ENCODE data around the gene PARP15.

- TF ChIP-seq MAFK (IDR thresholded peaks at IDR 0.05; ENCODE audit: low read depth, low read length) (no peak), POLR2A (IDR thresholded peaks at IDR 0.05; ENCODE audit: low read depth, low read length) (no peak), RCOR1 (IDR thresholded peaks at IDR 0.05; ENCODE audit: insufficient replicate concordance, low read length) (no peak), BHLHE40 (IDR thresholded peaks at IDR 0.05; ENCODE audit: low read depth, low read length) (no peak), RAD21 (IDR thresholded peaks at IDR 0.05; ENCODE audit: low read length) (no peak), MAZ (IDR thresholded peaks at IDR 0.05; ENCODE audit: borderline replicate concordance, low read depth, low read length) (no peak), CEBPB (IDR thresholded peaks at IDR 0.05; ENCODE audit: low read depth, low read length) (no peak), RFX5 (IDR thresholded peaks at IDR 0.05; ENCODE audit: low read depth, low read length) (no peak), NFE2L2 (IDR thresholded peaks at IDR 0.05; ENCODE audit: low read depth, low read length) (no peak)
- TF ChIP-seq, protein P1, sequence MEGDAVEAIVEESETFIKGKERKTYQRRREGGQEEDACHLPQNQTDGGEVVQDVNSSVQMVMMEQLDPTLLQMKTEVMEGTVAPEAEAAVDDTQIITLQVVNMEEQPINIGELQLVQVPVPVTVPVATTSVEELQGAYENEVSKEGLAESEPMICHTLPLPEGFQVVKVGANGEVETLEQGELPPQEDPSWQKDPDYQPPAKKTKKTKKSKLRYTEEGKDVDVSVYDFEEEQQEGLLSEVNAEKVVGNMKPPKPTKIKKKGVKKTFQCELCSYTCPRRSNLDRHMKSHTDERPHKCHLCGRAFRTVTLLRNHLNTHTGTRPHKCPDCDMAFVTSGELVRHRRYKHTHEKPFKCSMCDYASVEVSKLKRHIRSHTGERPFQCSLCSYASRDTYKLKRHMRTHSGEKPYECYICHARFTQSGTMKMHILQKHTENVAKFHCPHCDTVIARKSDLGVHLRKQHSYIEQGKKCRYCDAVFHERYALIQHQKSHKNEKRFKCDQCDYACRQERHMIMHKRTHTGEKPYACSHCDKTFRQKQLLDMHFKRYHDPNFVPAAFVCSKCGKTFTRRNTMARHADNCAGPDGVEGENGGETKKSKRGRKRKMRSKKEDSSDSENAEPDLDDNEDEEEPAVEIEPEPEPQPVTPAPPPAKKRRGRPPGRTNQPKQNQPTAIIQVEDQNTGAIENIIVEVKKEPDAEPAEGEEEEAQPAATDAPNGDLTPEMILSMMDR (conservative IDR thresholded peaks at IDR 0.05; ENCODE audit: low read depth, low read length): no peak
Measured at GRCh38 chr3:122548076-122548475, 29.4 kb upstream of the PARP15 start.
